SKM-1 (cell line): ENCODE data around the gene LAMC1.
A peak's percentile ranks its signal among the peaks of the same experiment; 100 is the strongest.
"Not testable (repeated sequence)": the region's sequence is repeated elsewhere in the genome, so short reads cannot be mapped to it uniquely, and the experiment has no call there.

Source experiments
- DNase-seq: peaks from one replicate; lab custom pipeline; 2025; ENCODE audit not compliant: unreplicated experiment; lab: John Stamatoyannopoulos, UW

The LAMC1 gene

DNA sequence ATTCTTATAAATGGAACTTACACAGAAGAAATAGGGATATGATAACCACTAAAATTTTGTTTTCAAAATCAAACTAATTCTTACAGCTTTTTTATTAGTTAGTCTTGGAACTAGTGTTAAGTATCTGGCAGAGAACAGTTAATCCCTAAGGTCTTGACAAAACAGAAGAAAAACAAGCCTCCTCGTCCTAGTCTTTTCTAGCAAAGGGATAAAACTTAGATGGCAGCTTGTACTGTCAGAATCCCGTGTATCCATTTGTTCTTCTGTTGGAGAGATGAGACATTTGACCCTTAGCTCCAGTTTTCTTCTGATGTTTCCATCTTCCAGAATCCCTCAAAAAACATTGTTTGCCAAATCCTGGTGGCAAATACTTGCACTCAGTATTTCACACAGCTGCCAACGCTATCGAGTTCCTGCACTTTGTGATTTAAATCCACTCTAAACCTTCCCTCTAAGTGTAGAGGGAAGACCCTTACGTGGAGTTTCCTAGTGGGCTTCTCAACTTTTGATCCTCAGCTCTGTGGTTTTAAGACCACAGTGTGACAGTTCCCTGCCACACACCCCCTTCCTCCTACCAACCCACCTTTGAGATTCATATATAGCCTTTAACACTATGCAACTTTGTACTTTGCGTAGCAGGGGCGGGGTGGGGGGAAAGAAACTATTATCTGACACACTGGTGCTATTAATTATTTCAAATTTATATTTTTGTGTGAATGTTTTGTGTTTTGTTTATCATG, 120.5 kb downstream of the LAMC1 start:
- no peak for DNase-seq

DNA sequence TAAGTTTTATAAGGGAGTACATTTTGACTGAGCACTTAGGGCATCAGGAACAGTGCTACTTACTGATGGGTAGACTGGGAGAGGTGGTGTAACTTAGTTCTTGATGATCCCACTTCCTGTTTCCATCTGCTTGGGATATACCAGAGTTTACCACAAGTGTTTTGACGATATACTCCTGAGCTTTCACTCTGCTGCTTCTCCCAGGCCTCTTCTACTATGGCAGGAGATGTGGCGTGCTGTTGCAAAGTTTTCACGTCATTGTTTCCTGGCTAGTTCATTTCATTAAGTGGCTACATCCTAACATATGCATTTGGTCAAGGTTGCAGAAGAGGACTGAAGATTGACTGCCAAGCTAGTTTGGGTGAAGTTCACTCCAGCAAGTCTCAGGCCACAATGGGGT, 121.5 kb downstream of the LAMC1 start:
- DNase-seq, result peak; percentile 27

DNA sequence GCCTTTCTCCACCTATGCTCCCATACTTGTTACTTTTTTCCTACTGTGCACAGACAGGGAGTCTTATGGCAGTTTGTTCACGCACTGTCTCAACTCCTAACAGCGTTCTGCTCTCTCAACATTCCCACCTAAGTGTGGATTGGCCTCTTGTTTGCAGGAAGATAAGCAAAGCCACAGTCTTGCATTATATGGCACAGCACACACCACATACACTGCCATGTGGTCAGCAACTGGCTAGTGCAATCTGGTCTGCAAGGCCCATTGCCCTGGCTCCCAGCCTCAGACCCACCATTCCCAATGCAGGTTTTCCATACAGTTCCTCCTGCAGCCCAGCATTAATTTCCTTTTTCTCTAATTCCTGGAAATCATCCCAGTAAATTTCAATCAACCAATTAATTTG, 124.5 kb downstream of the LAMC1 start:
- DNase-seq, result no peak

DNA sequence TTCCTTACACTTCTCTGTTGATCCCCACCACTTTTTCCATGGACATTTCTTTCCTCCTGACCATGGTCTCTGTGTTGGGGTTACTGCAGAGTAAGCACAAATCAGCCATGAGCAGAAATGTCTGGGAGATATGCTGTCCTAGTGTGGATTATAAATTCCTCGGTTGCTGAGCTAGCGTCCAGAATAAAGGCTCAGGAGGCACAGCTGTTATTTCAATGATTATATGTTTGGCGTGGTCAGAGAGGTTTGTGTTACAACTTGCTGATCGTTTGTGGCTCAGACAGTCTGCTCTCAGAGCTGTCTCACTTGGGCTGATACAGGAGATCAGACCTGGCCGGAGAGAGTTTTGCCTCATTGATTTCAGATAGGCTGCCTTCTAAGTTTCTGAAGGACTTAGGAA, 125.4 kb downstream of the LAMC1 start:
- no peak for DNase-seq

DNA sequence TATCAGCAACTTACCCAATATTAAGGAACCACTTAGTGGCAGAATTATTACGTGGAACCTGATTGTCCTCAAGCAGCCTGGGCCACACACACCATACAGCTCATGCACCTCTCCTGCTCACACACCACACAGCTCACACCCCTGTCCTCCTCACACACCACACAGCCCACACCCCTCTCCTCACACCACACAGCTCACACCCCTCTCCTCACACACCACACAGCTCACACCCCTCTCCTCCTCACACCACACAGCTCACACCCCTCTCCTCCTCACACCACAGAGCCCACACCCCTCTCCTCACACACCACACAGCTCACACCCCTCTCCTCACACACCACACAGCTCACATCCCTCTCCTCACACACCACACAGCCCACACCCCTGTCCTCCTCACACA, 126.1 kb downstream of the LAMC1 start:
- DNase-seq, result no peak

DNA sequence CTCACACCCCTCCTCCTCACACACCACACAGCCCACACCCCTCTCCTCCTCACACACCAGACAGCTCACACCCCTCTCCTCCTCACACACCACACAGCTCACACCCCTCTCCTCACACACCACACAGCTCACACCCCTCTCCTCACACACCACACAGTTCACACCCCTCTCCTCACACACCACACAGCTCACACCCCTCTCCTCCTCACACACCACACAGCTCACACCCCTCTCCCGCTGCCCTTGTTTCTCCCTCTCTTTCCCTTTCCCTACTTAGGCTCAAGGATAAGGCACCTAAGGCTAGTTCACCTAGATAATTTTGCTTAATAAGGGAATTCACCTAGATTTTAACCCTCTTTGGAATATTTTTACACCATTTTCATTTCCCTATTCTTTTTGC, 126.8 kb downstream of the LAMC1 start:
- not testable (repeated sequence) for DNase-seq

DNA sequence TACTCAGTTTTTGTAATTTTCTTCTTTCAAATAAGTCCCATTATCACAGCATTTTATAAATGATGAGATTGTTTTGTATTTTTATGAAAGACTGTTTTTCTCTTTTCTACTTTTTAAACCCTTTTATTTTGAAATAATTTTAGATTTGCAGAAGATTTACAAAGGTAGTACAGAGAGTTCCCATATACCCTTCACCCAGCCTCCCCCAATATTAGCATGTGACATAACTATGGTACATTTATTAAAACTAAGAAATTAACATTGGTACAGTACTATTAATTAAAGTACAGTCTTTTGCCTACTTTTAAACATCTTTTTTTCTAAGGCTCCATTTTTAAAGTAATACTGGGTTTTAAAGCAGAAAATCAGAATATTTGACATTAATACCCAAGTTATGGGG, 127.2 kb downstream of the LAMC1 start:
- DNase-seq, result no peak

DNA sequence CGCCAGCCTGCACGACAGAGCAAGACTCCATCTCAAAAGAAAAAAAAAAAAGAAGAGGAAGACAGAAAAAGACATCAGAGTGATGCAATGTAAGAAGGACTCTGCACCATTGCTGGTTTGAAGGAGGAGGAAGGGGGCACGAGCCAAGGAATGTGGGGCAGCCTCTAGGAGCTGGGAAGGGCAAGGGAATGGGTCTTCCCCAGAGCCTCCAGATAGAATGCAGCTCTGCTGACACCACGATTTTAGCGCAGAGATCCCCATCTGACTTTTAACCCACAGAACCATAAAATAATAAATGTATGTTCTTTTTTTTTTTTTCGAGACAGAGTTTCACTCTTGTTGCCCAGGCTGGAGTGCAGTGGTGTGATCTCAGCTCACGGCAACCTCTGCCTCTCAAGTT, 129.0 kb downstream of the LAMC1 start:
- no peak for DNase-seq

DNA sequence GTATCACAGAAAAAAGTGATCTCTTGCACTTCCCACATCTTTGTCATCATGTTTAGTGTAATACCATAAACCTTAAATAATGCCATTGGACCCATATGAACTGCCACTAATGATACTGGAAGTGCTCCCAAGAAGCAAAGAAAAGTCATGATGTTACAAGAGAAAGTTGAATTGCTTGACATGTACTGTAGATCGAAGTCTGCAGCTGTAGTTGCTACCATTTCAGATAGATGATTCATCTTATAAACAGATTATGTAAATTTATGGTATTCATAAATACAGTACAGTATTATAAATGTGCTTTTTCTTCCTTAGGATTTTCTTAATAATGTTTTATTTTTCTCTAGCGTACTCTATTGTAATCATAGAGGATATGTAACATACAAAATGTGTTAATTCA, 132.7 kb downstream of the LAMC1 start:
- no peak for DNase-seq

DNA sequence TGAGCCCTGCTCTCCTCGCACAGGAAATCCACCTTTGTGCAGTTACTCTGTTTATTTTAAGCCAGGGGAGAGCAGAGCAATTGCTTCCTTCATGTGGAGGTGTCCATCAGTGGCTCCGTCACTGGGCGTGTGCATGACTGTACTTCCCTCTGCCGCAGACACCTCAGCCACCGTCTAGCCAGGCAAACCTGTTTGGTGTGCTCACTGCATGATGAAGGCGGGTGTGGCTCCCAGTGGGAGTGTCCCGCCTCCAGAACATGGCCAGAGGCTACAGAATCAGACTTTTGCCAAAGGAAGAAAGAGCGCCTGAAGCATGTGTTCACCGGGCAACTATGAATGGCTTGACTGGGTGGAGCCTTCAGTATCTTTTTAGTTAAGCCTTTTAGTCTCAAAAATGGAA, 136.7 kb downstream of the LAMC1 start:
- no peak for DNase-seq

DNA sequence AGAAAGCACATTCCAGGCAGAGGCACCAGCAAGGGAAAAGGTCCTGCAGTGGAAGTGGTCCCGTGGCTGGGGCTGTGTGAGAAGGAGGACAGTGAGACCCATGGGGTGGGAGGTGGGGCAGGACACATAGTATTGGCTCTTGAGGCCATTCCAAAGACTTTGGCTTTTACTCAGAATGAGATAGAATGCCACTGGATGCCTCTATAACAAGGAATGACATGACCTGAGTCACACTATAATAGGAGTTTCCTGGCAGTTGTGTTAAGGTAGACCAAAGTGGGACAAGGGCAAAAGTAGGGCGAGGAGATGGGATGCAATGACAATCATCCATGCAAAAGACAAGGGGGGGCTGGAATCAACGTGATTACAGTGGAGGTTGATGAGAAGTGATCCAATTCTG, 138.2 kb downstream of the LAMC1 start:
- DNase-seq, result no peak

DNA sequence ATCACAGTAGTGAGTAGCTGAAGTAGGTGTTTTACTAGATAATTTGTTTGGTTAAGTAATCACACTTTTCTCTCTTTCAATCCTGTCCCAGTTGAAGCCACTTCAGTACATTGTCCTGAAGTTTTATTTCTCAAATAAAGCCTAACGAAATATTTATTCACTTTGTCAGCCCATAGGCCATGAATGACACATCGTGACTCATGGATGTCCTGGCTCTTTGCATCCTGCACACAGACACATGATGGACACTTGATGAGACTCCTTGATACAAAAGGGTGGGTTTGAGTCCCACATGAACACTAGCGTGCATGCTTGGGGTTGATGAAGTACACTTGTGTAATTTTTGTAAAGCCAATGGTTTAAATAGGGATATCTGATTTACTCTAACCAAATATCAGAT, 140.1 kb downstream of the LAMC1 start:
- no peak for DNase-seq

DNA sequence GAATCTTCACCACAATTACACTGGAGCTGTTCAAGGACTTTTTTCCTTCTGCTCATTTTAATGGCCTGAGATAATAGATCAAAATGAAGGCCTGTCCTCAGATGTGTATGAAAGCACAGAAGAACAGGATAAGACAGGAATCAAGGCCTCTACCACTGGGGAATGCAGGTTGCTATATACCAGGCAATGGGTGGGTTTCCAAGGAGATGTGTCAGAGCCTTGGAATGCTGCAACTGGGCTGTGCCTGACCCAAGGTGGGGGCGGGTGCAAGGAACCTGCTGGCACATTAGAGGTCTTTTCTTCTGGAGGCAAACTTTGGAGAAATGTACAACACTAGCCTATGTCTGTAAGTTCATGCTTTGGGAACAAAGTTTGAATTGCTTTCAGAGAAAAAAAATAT, 141.1 kb downstream of the LAMC1 start:
- DNase-seq, result no peak

DNA sequence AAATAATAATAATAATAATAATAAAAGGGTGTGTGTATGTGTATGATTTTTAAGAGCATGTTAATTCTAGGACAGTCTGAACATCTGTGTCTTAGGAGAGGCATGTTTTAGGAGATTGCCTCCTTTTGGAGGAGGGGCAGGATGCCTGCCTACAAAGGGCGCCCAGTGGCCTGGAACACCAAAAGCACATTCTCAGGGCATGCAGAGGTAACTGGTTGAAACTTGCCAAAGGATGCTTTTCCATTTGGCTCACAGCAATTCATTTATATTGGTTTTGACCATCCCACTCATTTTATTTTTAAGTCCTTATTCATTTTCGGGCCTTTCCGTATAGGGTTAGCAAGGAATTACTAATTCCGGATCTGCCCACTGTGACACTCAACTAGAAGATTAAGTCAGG, 141.7 kb downstream of the LAMC1 start:
- no peak for DNase-seq

DNA sequence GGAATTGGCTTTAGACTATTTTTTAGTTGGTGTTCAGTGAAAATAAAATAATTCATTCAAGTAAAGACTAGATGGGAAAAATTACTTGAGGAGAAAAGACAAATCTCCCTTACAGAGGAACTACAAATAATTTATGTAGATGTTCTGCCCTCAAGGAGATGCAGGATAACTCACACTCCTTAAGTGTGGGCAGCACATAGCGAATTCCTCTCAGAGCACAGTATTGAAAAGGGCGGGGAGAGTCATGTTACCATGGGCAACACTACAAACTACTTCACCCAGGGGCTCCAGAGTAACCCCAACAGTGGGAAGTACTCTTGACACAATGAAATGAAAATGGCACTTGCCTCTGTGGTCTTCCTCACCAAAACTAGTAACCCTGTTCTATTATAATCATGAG, 142.2 kb downstream of the LAMC1 start:
- no peak for DNase-seq

DNA sequence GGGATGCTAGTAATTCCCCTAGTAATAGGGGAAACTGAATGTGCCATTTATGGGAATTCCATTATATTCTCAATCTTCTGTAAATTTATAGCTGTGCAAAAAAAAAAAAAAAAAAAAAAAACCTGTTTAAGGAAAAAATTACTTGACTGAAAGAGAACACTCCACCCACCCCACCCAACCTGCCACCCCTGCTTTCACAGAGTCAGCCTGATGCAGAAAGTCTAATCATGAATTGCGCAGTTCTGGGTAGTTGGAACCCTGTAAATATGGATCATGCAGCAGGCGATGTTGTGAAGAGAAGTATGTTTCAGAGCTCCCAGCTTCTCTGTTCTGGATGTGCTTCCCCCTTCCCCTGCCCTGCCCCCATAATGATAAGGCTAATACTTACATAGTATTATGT, 143.2 kb downstream of the LAMC1 start:
- DNase-seq, result no peak

DNA sequence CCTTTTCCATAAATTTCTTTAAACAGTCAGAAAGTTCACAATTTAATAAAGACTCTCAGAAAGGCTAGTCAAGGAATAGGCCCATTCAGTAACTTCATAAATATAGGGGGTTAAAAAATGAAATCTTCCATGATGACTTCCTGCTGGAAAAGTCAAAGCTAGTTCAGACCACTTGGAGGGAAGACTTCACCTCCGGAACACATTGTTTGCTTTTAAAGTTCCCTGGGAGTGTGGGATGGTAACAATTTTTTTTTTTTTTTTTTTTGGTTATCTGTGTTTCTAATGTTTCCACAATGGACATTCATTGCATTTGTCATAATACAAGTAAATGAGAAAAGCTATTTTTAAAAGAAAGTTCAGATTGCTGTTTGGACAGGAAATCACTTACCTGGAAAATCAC, 144.5 kb downstream of the LAMC1 start:
- DNase-seq, result no peak

DNA sequence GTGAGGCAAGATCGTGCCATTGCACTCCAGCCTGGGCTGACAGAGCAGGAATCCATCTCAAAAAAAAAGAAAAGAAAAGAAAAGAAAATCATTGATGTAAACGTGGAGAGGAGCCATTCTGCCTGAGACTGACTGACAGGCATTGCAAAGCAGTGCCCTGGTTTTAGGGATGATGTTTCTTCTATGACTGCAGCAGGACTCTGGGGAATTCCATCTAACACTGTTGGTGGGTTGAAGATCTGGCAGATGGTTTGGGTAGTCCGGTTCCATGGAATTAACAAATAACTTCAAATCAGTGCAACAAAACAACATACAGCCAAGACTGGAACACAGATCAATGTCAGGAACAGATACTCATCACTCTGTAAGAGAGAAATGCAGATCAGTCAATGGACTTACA, 145.1 kb downstream of the LAMC1 start:
- no peak for DNase-seq

DNA sequence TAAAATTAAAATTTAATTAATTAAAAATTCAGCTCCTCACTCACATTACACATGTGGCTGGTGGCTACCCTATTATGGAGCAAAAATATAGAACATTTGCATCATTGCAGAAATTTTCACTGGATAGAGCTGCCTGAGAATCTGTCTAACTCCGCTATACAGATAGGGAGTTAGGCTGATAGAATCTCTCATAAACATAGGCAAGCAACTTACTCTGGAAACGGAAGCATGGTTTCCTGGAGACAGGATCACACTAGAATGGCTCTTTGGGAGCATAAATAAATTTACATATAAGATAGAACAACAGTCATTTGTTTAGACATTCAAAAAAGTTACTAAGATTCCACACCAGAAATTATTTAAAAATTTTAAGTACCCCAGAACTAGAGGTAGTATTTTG, 150.6 kb downstream of the LAMC1 start:
- DNase-seq, result no peak

DNA sequence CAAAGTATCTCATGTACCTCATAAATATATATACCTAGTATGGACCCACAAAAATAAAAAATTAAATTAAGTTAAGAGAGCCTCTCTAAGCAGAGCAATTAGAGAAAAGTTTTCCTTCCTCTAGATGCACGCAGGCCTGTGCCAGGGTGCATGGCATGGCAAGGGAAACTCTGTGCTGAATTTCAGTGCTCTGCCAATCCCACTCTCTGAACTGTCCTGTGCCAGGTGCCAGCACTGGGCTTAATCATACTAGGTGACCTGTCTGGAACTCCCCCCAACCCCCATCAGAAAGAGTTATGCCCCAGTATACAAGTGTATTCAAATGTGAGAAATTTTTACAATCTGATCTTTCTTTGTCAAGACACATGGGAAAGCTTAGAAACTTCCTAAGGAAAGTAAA, 152.4 kb downstream of the LAMC1 start:
- no peak for DNase-seq

DNA sequence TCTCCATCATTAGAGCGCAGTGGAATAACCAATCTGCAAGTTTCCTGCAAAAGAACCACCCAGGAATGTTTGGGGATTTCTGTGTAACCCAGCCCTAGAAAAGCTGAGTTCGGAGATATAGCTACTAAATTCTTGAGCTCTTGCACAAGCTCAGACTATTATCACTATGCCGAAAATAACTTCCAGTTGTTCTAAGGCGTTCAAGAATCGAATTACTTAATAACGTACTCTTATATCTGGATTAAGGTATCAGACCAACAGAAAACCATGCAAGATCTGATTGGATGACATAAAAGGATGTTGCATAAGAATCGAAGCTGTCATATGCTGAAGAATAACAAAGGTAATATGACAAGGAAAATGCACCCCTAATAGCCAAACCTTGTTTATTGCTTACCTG, 155.3 kb downstream of the LAMC1 start:
- no peak for DNase-seq

DNA sequence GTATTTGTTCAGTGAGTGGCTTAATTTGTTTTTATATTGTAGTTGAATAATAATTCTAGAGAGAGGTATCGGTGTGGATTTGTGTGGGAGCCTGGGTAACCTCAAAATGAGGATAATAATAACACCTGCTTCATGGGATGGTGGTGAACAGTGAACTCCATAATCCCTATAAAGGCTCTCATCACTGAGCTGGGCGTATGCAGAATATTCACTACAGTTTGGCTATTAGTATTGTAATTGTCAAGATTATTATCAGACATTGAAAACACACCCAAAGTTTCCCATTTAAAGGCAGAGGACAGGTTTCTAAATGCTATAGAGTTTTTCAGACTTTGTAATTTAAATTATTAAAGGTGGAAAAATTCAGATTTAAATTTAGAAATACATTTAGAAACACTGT, 155.8 kb downstream of the LAMC1 start:
- no peak for DNase-seq

DNA sequence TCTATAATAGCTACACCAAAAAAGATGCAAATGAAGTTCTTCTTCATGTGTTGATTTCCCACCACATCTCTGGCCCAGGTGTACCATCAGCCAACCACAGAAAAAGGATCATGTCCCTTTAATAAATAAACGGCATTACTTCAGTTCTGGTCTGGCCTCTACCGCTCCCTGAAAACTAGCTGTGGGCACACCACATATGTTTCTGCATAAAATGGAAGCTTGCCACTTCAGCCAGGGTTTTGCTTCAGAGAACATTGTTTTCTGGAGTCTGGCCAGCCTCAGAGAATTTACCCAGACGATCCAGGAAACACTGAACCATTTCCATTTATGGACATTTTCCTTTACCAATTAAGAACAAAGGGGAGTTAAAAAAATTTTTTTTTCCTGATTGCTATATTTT, 157.0 kb downstream of the LAMC1 start:
- no peak for DNase-seq

DNA sequence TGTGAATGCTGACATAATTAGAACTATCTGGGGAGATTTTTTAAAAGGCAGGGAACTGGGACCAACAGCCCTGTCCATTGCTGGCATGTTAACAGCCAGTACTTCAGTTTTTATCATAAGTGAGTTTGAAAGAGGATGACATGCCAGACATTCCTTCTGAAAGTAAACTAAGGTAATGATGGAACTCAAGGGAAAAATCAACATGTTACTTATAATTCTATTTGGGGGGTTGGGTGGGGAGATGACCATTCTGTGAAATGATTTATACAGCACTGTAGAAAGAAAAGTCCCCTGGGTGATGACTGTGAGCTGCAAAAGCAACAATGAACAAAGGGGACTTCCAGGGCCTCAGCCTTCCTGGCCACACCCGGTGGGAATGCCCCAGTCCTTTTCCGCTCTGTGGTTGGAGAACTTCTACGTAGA, 157.4 kb downstream of the LAMC1 start:
- DNase-seq, result no peak
